HG03103 (cell line): ENCODE data around the gene CACNA1F.

Experiments used
- ATAC-seq: cut with Tn5 transposase; IDR thresholded peaks from one replicate; pipeline ENCODE4 v1.9.1; 2021; ENCODE audit warnings: low read depth; ENCODE audit not compliant: unreplicated experiment

The CACNA1F gene

GRCh38 chrX:49233176-49233575 is at the start of gene CACNA1F:
Gene CACNA1F (minus strand): TSS chrX:49233340. CDS start chrX:49233309, 31 bp downstream.
- no peak for ATAC-seq

DNA sequence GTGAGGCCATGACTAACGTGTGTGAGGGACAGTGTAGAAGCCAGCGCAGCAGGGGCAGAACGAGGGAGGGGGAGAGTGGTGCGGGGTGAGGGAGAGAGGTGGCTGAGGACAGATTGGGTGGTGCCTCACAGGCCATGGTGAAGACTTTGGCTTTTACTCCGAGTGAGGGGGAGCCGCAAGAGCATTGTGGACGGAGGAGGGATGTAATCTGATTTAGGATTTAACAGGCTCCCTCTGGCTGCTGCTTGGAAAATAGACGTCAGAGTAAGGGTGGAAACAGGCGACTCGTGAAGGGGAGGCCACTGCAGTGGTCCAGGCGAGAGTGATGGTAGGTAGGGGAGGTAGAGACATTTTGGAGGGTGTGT is 49.5 kb upstream of the CACNA1F start:
- ATAC-seq, result no peak

DNA sequence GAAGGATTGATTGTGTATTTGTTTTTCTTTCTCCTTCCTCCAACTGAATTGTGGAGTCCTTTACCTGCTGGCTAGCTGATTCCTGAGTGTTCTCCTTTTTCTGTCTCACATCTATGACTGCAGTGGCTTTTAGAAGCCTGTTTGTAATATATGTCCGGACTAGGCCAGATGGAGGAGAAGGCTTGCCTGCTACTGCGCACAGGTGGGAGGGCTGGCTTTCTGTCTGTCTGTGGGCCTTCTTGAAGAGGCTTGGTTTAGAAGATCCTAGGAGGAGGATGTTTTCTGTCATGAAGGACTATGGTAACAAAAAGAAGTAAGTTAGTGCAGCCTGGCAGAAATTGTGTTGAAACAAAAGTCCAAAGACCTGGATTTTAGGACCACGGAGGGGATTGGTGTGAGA is 44.9 kb upstream of the CACNA1F start:
- ATAC-seq, result no peak

- no peak for ATAC-seq
These were observed 44.3 kb upstream of the CACNA1F start for GRCh38 chrX:49277535-49277830.

DNA sequence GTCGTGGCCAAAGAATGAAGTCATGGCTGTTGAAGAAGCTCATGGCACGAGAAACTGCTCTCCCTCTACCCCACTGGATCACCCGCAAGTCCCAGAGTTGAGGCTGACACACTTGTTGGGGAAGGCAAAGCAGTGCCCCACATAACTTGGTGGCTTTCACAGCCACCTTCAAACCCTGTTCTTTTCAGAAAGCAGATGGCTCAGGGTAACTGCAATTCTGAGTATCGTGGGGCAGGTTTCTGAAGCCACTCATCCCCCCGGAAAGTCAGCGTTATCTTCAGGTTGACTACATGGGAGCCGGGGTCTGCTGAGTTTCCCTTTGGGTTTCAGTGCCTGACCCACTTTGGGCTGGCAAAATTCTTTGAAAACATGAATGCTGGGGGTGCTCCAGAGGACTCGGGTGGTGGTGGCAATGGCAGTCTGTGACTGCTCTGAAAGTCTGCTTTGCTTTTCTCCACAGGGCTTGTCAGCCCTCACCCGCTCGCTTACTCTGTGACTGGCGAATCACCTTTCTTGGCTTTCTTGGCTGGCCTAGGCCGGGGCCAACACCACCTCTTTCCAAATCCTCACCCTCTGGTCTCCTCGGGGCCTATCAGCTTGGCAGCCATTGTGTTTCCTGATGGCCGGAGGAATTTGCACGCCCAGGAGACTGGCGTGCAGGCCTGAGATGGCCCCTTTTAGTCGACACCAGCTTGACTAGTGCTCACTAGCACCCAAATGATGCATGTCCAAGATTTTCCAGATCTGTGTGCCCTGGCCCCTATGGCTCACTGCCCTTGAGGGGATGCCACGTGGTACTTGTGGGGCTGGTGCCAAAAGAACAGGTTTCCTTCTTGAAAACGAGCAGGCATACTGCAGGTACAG is 43.8 kb upstream of the CACNA1F start:
- ATAC-seq, result no peak

GRCh38 chrX:49276207-49276606 is 43.1 kb upstream of the CACNA1F start:
- no peak for ATAC-seq

- no peak for ATAC-seq
These were observed 40.1 kb upstream of the CACNA1F start for GRCh38 chrX:49273181-49273727.

DNA sequence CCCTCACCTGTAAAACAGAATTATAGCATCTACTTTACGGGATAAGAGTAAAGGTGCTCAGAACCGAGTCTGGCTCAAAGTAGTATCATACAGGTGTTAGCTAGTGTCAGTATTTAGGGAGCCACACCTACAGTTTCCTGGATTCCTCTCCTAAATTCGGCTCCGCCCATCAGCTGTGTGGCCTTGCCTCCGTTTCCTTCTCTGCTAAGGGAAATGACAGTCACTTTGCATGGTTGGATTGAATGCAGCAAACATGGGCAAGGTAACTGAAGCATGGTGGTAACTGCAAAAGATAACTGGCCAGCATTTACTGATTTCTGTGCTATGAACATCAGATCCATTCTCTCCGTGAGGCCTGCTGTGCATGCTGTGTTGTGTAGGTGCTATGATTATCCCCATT is 39.3 kb upstream of the CACNA1F start:
- ATAC-seq, result no peak

GRCh38 chrX:49271341-49271740 is 38.2 kb upstream of the CACNA1F start:
- ATAC-seq, result no peak

DNA sequence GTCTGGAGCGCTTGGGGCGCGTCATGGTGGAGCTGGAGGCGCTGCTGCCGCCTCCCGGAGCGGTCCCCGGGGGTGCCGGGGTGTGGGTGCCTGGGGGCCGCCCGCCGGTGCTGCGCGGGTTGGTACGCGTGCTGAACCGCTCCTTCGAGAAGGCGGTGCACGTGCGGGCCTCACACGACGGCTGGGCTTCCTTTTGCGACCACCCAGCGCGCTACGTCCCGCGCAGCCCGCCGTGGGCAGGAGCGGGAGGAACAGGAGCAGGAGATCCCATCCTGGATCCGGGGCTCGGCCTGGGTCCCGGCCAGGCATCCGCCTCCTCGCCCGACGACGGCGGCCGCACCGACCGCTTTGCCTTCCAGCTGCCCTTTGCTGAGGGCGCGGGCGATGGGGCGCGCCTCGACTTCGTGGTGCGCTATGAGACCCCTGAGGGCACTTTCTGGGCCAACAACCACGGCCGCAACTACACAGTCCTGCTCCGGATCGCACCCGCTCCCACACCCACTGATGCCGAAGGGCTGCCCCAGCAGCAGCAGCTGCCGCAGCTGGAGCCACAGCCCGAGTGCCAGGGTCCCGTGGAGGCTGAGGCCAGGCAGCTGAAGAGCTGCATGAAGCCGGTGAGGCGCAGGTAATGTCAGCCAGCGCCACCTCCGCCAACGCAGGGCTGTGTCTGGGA is 37.2 kb upstream of the CACNA1F start:
- ATAC-seq, result no peak

DNA sequence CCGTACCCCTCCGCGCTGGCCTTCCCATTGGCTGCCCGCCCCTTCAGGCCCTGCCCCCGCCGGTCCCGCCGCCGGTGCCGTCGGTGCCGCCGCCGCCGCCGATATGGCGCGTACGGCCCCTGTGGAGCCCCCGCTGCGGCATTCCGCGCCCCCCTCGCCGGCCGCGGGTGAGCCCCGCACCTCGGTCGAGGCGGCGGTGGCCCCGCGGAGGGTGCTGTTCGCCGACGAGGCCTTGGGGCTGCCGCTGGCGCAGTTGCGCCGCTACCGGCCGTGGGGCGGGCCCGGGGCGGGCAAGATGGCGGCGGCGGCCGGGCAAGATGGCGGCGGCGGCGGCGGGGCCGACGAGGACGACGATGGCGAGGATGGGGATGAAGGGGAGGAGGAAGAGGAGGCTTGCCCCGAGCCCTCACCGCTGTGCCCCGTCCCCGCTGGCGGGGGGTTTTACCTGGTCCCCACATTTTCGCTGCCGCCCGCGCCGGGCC is 36.7 kb upstream of the CACNA1F start, which contains the start of gene PPP1R3F:
Gene PPP1R3F, plus strand, starts transcription at position 27 of the 482 bp plus-strand sequence. Its CDS starts 77 bp downstream, at position 104.
- peak; percentile 15 for ATAC-seq

- peak; percentile 81 for ATAC-seq
These were observed 36.0 kb upstream of the CACNA1F start for GRCh38 chrX:49269010-49269766.

GRCh38 chrX:49268702-49269009 is 35.5 kb upstream of the CACNA1F start:
- no peak for ATAC-seq

- no peak for ATAC-seq
These were observed 33.6 kb upstream of the CACNA1F start for GRCh38 chrX:49266523-49267445.

DNA sequence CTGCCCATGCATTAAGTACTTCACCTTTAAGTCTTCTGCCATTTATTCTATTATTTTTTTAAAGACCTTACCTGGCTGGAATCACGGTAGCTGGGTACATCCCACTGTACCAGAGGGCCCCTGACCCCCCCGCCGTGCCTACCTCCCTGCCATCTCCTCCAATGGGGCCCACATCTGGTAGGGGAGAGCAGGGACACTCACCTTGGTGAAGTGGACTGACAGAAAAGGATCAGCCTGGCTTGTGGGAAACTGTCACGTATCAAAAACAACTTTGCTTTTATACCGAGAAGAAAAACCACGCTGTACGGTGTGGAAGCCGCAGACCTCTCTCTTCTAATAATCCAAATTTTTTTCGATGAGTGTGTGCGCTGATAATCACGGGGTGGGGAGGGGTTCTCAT is 31.3 kb upstream of the CACNA1F start, which contains the start of gene FOXP3:
Gene FOXP3, minus strand, starts transcription at position 251 of the 400 bp plus-strand sequence. CDS start 6,205 bp downstream, outside the sequence.
- ATAC-seq, result no peak

- ATAC-seq, result no peak
These were observed 30.5 kb upstream of the CACNA1F start for GRCh38 chrX:49263631-49264030.

DNA sequence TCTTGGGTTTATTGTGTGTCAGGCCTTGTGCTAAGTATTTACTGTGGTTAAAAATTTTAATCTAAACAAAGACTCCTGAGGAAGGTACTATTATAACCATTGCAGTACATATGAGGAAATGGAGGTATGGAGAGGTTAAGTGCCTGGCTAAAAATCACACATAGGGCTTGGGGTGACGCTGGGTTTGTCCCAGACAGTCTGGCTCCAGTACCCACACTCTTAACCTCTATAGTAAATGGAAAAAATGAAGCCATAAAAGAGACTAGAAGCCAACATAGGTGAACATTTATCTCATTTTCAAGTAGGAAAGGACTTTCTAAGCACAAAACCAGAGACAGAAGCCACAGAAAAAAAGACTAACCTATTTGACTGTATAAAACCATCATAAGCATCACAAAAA is 29.5 kb upstream of the CACNA1F start:
- no peak for ATAC-seq

DNA sequence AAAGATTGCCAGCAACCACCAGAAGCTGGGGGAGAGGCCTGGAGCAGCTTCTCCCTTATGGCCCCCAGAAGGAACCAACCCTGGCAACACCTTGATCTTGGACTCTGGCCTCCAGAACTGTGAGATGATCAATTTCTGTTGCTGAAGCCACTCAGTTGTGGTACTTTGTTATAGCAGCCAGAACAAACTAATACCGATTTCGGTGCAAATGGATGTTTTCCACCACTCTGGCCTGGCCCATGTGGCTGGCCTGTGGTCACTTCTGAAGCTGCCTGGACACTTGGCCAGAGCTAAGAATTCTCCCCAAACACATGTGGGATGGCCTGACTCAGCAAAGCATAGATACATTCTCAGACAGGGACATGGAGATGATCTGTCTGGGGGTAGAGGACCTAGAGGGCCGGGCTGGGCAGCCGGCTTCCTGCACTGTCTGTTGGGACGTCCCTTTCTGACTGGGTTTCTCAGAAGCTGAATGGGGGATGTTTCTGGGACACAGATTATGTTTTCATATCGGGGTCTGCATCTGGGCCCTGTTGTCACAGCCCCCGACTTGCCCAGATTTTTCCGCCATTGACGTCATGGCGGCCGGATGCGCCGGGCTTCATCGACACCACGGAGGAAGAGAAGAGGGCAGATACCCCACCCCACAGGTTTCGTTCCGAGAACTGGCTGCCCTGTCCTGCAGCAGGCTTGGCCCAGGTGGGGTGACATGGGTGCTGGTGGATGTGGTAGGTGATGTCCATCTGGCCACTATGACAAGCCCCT is 27.3 kb upstream of the CACNA1F start:
- no peak for ATAC-seq

DNA sequence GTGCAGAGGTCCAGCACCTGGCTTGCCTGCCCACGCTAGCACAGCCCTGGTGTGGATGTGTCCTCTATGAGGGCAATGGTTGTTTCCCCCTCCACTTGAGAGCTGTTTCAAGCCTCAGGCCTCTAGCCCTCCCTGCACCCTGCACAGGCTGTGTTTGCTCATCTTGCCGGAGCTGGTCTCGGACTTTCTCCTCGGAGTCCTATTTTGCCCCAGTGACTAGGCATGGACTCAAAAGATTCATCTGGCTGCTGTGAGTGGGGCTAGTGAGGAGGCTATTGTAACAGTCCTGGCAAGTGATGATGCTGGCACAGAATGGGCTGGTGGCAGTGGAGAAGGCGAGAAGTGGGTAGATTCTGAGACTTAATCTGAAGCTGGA is 25.6 kb upstream of the CACNA1F start:
- ATAC-seq, result no peak
